Stimulated activated CD4-positive, alpha-beta T cell treated with anti-CD3 and anti-CD28 coated beads, Interleukin-12 subunit alpha, Interleukin-12 subunit beta, amount 100 ng/mL, for 4 hours (primary cell): ENCODE data around the gene JAM3.
"Not testable (repeated sequence)": the region's sequence is repeated elsewhere in the genome, so short reads cannot be mapped to it uniquely, and the experiment has no call there.

Experiments used
- DNase-seq: peaks from one replicate; pipeline ENCODE4 v3.0.0-alpha.2; 2020

The JAM3 gene

DNA sequence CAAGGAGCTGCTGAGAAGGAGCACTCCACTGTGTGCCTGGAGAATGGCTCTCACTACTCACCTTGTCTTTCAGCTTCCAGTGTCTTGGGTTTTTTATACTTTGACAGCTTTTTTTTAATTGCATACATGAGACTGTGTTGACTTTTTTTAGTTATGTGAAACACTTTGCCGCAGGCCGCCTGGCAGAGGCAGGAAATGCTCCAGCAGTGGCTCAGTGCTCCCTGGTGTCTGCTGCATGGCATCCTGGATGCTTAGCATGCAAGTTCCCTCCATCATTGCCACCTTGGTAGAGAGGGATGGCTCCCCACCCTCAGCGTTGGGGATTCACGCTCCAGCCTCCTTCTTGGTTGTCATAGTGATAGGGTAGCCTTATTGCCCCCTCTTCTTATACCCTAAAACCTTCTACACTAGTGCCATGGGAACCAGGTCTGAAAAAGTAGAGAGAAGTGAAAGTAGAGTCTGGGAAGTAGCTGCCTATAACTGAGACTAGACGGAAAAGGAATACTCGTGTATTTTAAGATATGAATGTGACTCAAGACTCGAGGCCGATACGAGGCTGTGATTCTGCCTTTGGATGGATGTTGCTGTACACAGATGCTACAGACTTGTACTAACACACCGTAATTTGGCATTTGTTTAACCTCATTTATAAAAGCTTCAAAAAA, 82.3 kb downstream of the JAM3 start:
- no peak for DNase-seq

DNA sequence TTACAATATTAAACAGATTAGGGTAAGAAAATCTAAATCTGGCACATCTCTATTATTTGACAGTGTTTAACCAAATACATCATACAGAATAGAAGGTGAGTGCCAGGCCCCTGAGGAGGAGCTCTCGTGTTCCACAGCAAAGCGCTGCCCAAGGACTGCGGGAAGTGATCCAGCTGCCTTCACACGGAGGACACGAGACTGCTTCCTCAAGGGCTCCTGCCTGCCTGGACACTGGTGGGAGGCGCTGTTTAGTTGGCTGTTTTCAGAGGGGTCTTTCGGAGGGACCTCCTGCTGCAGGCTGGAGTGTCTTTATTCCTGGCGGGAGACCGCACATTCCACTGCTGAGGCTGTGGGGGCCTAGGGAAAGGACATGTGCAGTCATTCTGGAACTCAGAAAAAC, 83.8 kb downstream of the JAM3 start:
- no peak for DNase-seq

DNA sequence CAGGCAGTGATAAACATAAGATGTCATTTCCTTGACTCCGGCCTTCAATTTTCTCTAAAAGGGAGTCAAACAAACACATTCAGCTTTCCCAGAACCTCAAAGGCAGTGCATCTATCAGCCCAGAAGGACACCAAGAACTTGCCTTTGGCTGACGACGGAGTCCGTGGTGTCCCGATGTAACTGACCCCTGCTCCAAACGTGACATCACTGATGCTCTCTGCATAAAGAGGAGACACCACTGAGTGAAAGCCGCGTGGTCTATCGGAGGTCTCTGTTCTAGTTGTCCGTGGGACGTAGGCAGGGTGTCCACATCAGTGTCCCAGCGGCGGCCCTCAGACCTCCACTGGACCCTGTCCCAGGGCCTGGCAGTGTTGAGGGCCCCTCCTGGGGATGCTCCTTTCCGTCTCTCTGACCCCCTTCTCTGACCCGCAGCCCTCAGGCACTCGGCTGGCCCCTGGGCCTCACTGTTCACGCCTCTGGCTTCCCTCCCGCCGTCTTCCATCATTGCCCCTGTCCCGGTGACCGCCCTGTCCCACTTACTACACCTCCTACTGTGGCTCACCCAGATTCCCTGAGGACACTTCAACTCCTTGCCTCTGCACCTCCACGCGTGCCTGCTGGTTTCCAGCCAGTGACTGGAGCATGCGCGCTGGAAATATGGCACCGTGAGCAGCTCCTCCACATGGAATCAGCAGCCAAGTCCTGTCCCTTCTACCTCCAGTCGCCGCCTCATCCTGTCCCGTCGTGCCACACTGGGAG, 84.5 kb downstream of the JAM3 start:
- no peak for DNase-seq

DNA sequence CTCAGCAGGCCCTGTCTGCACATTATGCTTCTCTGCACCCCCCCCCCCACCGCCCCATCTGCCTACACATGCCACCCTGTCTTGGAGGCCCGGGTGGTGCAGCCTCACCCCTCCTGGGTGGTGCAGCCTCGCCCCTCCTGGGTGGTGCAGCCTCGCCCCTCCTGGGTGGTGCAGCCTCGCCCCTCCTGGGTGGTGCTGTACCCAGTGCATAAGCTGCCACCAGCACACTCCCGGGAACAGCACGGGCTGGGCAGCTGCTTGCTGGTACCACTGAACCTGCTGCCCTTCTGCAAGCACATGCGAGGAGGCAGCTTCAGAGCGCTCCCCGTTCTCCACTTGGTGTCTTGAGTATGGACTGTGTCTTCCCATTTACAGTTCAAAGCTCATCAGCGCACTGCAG, 85.6 kb downstream of the JAM3 start:
- no peak for DNase-seq

DNA sequence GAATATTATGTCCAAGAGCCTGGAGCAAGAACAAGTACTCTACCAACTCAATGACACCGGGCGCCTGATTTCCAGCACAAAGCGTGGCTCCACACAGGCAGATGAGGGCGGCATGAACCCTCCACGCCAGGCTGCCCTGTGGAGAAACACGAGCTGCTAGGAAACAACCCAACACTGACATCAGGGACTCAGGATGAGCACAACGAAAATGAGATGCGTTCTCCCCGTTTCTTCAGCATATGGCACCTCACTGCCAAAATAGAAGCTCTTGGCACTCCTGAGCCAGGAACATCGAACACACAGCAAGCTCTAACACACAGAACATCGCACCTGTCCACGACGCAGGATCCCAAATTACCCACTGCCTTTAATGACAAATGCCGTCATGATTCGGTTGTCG, 86.6 kb downstream of the JAM3 start:
- no peak for DNase-seq

DNA sequence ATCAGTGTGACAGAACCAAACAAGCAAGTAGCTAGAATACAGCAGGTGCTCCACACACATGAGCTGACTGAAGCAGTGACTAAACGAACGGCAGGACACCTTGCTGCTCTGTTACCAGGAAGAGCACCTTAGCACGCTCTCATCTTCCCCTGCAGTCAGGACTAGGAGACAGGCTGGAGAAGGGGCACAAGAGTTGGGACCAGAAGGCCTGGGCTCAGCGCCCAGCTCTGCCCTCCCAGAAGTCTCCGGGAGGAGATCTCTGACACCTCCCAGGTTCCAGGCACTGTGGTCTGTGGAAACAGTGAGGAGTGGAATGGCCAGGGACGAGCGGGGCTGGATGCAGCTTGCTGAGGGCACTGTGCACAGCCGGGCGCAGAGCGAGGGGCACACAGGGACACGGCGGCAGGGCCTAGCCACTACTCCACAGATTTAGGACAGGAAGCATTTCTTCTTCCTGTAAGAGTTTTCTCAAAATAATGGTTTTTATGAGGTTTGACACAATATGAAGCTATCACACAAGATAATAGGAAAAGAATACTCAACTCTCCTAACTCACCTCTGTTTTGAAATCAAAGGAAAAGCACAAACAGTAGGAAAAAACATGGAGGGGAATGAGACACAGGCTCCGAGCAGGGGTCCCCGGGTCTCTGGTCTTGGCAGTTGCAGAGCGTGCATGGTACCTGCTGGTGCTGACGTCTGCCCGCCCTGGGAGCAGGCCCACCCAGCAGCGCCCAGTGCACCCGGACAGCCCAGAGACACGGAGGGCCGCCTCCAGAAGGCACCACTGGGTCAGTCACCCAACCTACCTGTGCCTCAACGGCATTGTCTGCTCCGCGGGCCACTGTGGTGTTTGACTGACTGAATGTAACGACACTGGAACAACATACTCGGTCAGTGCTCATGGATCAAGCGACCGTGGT, 87.3 kb downstream of the JAM3 start:
- no peak for DNase-seq

DNA sequence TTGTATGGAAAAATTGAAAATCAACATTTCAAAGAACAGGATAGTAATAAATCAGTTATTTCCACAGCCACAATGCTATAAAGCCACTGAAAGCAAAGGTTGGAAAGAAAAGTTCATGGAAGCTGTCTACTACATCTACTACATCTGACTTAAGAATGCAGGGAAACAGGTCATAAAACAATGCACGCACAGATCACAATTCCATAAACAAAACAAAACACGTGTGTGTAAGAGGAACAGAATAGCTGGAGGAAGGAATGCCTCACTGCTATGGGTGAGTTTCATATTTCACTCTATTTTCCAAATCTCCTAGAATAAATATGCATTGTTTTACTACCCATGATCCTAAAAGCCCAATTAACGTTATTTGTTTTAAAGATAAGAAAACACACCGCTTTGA, 88.6 kb downstream of the JAM3 start:
- DNase-seq = no peak

DNA sequence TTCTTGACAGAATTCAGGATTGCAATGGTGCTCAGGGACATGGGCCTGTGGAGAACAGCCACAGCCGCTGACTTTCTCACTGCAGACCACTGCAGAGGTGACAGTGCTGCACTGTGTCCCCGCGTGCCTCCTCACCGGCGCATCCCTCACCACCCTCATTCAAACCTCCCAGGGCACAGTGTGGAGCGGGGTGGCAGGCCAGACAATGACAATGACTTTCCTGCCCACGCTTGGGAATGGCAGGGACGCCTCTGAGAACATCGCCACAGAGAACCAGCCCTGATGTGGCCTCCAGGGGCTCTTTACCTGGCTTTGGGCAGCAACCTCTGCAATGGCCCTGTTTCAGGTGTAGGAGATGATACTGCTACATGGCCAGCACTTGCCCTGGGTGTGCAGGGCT, 89.2 kb downstream of the JAM3 start:
- DNase-seq = no peak

DNA sequence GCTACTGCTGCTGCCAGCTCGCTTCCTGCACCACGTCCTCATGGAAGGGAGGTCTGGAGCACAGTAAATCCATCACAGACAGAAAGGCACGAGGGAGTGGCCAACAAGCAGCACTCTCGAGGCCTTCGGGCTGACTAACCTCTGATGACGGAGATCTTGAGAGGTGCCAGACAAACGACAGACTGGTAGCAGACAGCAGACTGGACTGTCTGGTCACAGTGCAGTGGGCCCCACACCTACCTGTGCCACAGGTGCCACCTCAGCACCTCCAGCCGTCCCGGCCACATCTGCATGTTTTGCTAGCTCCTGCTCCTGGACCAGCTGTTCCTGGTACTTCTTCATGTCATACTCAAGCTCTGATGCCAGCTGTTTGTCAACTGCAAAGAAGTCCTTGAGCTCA, 90.8 kb downstream of the JAM3 start:
- DNase-seq = no peak

DNA sequence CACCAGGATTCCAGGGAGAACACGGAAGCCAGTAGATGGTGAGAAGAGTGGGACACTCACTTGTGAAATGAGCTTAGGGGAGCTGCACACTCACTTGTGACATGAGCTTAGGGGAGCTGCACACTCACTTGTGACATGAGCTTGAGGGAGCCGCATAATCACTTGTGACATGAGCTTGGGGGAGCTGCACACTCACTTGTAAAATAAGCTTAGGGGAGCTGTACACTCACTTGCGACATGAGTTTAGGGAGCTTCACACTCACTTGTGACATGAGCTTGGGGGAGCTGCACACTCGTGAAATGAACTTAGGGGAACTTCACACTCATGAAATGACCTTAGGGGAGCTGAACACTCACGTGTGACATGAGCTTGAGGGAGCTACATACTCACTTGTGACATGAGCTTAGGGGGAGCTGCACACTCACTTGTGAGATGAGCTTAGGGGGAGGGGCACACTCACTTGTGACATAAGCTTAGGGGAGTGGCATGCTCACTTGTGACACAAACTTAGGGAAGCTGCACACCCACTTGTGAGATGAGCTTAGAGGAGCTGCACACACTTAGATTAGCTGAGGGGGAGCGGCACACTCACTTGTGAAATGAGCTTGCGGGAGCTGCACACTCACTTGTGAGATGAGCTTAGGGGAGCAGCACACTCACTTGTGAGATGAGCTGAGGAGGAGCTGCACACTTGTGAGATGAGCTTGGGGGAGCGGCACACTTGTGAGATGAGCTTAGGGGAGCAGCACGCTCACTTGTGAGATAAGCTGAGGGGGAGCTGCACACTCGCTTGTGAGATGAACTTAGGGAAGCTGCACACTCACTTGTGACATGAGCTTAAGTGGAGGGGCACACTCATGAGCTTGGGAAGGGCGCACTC, 95.9 kb downstream of the JAM3 start:
- no peak for DNase-seq

DNA sequence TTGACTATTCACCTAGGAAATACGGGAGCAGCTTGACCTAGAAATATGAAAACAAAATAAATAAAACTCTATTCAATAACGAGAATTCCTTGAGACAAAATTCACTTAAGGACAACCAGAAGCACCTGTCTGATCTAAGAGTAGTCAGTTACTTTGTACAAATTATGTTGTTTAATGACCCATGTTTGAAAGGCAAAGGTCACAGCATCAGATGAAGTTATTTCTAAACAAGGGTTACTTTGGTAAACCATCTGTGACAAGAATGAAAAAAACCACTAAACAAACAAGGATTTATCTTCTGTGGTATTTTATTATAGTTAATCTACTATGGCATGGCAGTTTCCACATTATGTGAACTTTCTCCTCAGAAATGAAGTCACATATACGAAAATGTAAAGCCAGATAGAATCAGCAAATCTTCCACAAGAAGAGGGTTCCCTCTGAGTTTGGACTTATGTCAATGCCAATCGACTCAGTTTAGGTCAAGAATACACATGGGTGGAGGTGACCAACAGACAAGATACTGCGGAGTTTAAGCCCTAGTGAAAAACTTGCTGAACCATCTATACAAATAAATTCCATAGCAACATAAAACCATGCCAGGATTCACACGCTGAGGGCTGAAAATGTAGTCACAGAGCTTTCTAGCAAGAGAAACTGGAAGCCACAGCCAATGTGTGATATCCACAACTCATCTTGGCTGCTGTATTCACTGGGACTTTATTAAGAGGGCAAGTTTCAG, 101.5 kb downstream of the JAM3 start:
- DNase-seq = no peak

DNA sequence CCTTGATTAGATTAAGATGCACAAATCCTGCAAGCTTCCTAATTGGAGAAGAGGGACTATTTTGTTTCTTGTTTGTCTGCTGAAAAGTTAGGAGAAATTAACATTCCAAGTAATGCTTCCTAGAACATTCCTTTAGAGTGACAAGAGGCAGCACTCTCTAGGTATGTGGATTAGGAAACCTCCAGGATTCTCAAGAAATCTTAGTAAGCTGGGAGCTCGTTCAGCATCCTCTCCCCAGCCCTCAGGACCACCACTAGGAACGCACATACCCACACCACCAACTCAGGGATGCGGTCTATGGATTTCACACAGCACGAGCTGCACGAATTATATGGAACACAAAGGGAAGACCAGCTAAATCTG, 102.0 kb downstream of the JAM3 start:
- DNase-seq = no peak

DNA sequence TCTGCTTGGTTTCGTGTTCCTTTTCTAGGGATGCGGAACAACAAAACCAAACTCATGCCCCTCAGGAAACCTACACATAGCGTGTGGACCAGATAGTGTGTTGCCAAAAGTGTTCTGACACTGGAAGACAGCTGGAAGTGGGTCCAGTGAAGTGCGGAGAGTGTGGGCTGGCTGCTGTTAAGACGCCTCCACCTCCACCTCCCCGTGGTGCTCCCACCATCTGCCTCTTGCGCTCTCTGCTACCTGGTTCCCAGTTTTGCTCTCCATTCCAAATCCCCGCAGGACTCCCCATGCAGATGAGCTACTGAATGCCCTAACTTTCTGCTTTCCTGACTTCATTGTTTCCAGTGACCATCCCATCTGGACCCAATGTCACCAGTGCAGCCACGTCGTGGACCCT, 103.1 kb downstream of the JAM3 start:
- no peak for DNase-seq

DNA sequence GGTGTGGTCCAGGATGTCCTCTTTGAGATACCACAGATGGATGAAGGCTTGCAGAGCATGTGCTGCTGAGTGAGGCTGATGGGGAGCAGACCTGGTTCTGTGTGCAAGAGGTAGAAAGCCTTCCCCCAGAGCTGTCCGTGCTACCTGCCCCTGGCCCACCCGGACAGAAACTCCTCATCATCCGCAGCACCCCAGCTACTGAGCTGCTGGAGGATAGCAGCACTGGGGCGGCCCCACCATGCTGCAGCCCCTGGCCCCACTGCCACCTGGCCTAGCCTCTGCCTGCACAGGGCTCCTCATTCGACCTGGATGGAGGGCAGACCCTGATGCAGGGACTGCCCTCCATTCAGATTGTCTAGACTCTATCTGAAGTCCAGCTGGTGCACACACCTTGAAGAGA, 104.4 kb downstream of the JAM3 start:
- DNase-seq = no peak

DNA sequence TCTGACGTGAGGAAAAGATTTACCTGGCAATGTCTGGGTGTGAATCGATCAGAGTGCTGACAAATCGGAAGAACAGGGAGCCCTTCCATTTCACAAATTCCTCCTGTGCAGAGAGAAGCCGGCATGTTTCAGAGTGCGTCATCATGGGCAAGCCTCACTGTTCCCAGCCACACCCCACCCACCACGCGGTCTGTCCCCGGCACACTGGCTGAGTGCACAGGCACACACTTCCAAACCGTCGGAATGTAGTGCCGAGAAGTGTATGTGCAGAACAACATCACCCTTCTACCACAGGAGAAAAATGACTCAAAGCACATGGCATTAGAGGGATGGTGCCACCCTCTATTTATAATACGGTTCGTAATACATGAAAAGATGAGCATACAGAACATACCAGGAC, 107.4 kb downstream of the JAM3 start:
- no peak for DNase-seq

DNA sequence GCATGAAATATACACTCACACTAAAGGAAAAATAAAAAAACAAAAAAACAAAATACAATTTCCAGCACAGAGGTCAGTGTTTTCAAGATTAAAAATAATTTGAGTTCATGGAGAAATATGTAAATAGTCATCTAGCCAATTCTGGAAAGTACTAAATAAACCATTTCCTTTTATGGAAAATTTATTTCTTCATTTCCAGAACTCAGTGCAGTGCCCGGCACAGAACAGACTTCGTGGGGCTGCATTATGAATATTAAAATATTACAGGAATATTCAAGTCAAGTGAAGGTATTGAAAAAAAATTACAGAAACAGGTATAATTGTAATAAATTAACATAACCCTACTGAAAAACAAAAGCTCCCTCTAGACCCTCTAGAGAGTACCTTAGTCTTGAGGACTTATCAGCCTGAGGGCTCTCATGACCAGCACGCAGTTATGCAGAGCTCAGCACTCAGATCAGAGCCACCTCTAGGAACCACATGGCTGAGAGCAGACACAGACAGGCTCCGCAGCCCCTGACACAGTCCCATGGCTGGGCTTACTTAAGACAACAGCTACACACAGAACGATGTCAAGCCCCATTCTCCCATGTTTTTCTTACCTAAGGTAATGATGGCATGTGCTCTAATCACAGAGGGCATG, 109.3 kb downstream of the JAM3 start:
- DNase-seq = no peak

DNA sequence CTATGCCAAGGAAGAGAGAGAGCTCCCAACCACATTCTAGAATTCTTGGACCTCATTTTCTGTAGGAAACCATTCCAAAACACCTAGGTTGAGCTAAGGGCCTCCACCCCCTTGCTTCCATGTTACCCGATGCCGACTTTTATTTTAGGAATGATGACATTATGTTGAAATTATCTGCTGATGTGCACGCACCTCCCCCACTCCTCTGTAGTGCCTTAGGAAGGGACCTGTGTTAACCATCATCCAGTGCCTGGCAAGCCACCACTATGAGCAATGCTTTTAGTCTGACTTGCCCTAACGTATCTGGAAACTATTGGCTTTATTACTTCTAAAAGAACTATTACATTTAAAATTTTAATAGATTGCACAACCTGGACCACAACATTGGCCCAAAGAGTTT, 112.8 kb downstream of the JAM3 start:
- no peak for DNase-seq

DNA sequence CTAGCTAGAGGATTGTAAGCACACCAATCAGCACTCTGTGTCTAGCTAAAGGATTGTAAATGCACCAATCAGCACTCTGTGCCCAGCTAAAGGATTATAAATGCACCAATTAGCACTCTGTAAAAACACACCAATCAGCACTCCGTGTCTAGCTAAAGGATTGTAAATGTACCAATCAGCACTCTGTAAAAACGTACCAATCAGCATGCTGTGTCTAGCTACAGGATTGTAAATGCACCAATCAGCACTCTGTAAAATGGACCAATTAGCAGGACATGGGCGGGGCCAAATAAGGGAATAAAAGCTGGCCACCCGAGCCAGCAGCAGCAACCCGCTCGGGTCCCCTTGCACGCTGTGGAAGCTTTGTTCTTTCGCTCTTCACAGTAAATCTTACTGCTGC, 119.2 kb downstream of the JAM3 start:
- not testable (repeated sequence) for DNase-seq

DNA sequence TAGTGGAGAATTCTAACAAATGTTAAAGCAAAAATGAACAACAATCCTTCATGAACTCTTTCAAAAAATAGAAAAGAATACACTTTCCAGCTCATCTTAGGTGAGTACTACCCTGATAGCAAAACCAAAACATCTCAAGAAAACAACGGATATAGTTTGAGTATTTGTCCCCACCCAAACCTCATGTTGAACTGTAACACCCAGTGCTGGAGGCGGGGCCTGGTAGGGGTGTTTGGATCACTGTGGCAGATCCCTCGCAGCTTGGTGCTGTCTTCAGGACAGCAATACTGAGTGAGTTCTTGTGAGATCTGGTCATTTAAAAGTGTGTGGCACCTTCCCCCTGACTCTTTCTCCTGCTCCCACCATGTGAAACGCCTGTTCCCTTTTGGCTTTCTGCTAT, 127.9 kb downstream of the JAM3 start:
- no peak for DNase-seq

DNA sequence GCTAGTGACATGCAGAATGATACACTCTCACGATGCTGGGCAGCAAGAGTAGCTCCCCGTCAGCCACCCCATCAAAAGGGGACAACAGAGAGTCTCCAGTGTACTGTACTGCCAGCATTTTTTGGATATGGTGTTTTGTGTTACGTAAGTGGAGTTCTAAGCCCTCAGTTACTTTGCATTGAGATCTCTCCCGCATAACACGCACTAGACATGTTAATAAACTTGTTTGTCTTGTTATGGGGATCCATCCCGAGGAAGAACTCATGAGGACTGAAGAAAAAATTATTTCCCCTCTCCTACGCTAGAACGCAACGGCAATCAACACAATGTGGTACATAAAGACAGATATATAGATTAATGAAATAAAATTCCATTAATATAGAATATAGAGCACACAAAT, 130.7 kb downstream of the JAM3 start:
- DNase-seq = no peak

DNA sequence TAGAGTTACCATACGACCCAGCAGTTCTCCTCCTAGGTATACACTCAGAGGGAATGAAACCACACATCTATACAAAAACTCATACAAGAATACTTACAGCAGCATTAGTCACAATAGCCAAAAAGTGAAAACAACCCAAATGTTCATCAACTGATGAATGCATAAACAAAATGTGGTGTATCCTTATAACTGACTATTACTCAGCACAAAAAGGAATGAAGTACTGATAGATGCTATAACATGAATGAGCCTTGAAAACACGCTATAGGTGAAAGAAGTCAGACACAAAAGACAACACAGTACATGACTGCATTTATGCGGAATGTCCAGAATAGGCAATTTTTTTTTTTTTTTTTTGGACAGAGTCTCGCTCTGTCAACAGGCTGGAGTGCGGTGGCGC, 131.8 kb downstream of the JAM3 start:
- no peak for DNase-seq
